Measurements from ENCODE around the gene TTC7B.

DNA sequence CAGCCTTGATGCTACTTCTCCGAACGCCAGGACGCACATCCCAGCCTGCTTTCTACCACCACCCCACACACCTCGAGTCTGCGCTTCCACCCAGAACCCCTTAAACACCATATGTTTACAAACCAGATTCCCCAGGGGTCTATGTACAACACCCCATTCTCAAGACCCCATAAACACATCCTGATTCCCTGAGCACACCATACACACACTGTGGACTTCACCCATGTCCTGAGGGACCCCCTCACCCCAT, 733 bp downstream of the TTC7B start:
- TF ChIP-seq TAF1 (IDR thresholded peaks at IDR 0.05; ENCODE audit: borderline replicate concordance, insufficient read depth, low read length) = no peak
- no peak for TF ChIP-seq POLR2AphosphoS5 (IDR thresholded peaks at IDR 0.05; ENCODE audit: low read depth, low read length)
- TF ChIP-seq, protein P1, sequence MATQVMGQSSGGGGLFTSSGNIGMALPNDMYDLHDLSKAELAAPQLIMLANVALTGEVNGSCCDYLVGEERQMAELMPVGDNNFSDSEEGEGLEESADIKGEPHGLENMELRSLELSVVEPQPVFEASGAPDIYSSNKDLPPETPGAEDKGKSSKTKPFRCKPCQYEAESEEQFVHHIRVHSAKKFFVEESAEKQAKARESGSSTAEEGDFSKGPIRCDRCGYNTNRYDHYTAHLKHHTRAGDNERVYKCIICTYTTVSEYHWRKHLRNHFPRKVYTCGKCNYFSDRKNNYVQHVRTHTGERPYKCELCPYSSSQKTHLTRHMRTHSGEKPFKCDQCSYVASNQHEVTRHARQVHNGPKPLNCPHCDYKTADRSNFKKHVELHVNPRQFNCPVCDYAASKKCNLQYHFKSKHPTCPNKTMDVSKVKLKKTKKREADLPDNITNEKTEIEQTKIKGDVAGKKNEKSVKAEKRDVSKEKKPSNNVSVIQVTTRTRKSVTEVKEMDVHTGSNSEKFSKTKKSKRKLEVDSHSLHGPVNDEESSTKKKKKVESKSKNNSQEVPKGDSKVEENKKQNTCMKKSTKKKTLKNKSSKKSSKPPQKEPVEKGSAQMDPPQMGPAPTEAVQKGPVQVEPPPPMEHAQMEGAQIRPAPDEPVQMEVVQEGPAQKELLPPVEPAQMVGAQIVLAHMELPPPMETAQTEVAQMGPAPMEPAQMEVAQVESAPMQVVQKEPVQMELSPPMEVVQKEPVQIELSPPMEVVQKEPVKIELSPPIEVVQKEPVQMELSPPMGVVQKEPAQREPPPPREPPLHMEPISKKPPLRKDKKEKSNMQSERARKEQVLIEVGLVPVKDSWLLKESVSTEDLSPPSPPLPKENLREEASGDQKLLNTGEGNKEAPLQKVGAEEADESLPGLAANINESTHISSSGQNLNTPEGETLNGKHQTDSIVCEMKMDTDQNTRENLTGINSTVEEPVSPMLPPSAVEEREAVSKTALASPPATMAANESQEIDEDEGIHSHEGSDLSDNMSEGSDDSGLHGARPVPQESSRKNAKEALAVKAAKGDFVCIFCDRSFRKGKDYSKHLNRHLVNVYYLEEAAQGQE (IDR thresholded peaks at IDR 0.05; ENCODE audit: insufficient read depth in 1 of 2, low read depth in 2 of 2, low read length in 2 of 2) = no peak
- no peak for TF ChIP-seq SIN3A (IDR thresholded peaks at IDR 0.05; ENCODE audit: borderline replicate concordance, insufficient read depth, low read length)
- no peak for TF ChIP-seq FOXP2 (optimal IDR thresholded peaks at IDR 0.05; ENCODE audit: borderline replicate concordance, extremely low read depth, extremely low read length, insufficient read depth)
